ENCODE results near the gene RAD50.

RAD50 gene

DNA sequence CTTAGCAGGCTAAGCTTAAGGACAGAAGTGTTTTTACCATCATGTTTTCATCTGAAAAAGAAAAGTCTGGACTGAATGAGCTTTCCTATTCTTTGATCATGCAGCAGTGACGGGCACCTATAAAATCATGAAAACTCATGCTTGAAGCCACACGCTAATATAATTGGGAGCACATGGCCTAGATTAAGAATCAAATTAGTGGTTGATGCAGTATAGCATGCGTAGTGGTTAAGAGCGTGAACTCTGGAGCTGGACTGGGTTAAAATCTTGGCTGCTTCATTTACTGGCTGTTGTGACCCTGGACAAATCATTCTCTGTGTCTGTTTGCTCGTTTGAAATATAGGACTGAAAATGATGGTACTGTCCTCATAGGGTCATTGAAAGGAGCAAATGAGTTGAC, 51.3 kb downstream of the RAD50 start:
- no peaks in the 10 kb centered on the region for H3K27me3 ChIP-seq (replicated peaks; ENCODE audit: insufficient read depth, low read length)
- no peak overlapping the region for H3K9ac ChIP-seq (ENCODE audit: low read length)
- H3K79me2 ChIP-seq (ENCODE audit: low read length) = no peaks in the 10 kb centered on the region
- H3K27ac ChIP-seq (ENCODE audit: low read length) = no peak overlapping the region
- no peaks in the 10 kb centered on the region for H3K4me1 ChIP-seq (ENCODE audit: low read length)
- H3K4me2 ChIP-seq (ENCODE audit: low read depth, low read length) = no peak overlapping the region
- no peaks in the 10 kb centered on the region for H3F3A ChIP-seq (ENCODE audit: insufficient read depth, low read length)
- TF ChIP-seq EZH2 (optimal IDR thresholded peaks at IDR 0.05; ENCODE audit: low read depth, low read length) (no peak), EZH2phosphoT487 (IDR thresholded peaks at IDR 0.05; ENCODE audit: low read length) (no peak)
- TF ChIP-seq, protein P1, sequence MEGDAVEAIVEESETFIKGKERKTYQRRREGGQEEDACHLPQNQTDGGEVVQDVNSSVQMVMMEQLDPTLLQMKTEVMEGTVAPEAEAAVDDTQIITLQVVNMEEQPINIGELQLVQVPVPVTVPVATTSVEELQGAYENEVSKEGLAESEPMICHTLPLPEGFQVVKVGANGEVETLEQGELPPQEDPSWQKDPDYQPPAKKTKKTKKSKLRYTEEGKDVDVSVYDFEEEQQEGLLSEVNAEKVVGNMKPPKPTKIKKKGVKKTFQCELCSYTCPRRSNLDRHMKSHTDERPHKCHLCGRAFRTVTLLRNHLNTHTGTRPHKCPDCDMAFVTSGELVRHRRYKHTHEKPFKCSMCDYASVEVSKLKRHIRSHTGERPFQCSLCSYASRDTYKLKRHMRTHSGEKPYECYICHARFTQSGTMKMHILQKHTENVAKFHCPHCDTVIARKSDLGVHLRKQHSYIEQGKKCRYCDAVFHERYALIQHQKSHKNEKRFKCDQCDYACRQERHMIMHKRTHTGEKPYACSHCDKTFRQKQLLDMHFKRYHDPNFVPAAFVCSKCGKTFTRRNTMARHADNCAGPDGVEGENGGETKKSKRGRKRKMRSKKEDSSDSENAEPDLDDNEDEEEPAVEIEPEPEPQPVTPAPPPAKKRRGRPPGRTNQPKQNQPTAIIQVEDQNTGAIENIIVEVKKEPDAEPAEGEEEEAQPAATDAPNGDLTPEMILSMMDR (IDR thresholded peaks at IDR 0.05; ENCODE audit: low read length) = no peak
- no peaks in the 10 kb centered on the region for H3K9me2 ChIP-seq (replicated peaks; ENCODE audit: insufficient read depth, low read length)
- H3K36me3 ChIP-seq (replicated peaks; ENCODE audit: insufficient read depth, low read length) = peaks cover 4% of the 10 kb centered on the region; the same call in 1 of the 2 replicates
- H3K9me3 ChIP-seq (replicated peaks; ENCODE audit: insufficient read depth, low read length) = no peaks in the 10 kb centered on the region
- no peak overlapping the region for H2AFZ ChIP-seq (ENCODE audit: low read length)
- DNase-seq = no peak
- no peaks in the 10 kb centered on the region for H4K20me1 ChIP-seq (ENCODE audit: insufficient read depth, low read length)
- H3K4me3 ChIP-seq (ENCODE audit: low read length) = no peak overlapping the region

DNA sequence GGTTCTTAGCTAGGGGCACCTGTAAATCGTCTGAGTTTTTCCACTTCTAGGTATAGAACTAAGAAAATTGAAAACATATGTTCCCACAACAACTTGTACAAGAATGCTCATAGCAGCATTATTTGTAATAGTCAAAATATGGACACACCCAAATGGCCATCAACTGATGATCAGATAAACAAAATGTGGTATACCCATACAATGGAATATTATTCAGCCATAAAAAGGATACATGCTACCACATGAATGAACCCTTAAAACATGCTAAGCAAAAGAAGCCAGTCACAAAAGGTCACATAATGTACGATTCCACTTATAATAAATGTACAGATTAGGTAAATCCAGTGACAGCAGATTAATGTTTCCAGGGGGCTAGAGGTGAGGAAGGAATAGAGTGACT, 55.2 kb downstream of the RAD50 start:
- Histone ChIP-seq H3K4me2 (ENCODE audit: low read depth, low read length) (no peak overlapping the region), H3F3A (ENCODE audit: insufficient read depth, low read length) (no peaks in the 10 kb centered on the region), H3K27ac (ENCODE audit: low read length) (no peak overlapping the region), H4K20me1 (ENCODE audit: insufficient read depth, low read length) (no peaks in the 10 kb centered on the region), H3K79me2 (ENCODE audit: low read length) (no peaks in the 10 kb centered on the region), H3K9me2 (replicated peaks; ENCODE audit: insufficient read depth, low read length) (no peaks in the 10 kb centered on the region), H3K4me1 (ENCODE audit: low read length) (no peaks in the 10 kb centered on the region), H3K9ac (ENCODE audit: low read length) (no peak overlapping the region), H3K4me3 (ENCODE audit: low read length) (no peak overlapping the region), H2AFZ (ENCODE audit: low read length) (no peak overlapping the region), H3K9me3 (replicated peaks; ENCODE audit: insufficient read depth, low read length) (no peaks in the 10 kb centered on the region), H3K27me3 (replicated peaks; ENCODE audit: insufficient read depth, low read length) (no peaks in the 10 kb centered on the region), H3K36me3 (replicated peaks; ENCODE audit: insufficient read depth, low read length) (peaks cover 4% of the 10 kb centered on the region; the same call in 1 of the 2 replicates)
- no peak for DNase-seq
- TF ChIP-seq EZH2 (optimal IDR thresholded peaks at IDR 0.05; ENCODE audit: low read depth, low read length) = no peak
- no peak for TF ChIP-seq EZH2phosphoT487 (IDR thresholded peaks at IDR 0.05; ENCODE audit: low read length)
- TF ChIP-seq, protein P1 (IDR thresholded peaks at IDR 0.05; ENCODE audit: low read length) = no peak

DNA sequence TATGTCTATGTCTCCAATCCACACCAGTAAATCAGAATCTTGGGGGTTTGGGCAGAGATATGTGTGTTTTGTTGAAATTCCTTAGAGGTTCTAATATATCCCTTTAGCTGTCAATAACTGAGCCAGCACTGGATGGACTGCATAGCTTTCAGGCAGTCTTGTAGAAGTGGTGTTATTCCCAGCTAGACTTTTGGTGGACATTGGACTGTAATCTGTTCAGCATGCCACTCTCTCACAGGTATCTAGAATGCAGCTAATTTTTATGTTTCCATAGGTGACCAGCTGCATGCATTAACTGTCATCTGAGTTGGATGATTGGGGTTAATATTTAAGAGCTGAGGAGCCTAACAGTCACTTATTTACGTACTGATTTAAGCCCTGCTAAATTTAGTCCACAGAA, 56.1 kb downstream of the RAD50 start:
- H2AFZ ChIP-seq (ENCODE audit: low read length) = no peak overlapping the region
- H3K27me3 ChIP-seq (replicated peaks; ENCODE audit: insufficient read depth, low read length) = no peaks in the 10 kb centered on the region
- no peaks in the 10 kb centered on the region for H3K4me1 ChIP-seq (ENCODE audit: low read length)
- no peak overlapping the region for H3K27ac ChIP-seq (ENCODE audit: low read length)
- no peaks in the 10 kb centered on the region for H3F3A ChIP-seq (ENCODE audit: insufficient read depth, low read length)
- H3K9ac ChIP-seq (ENCODE audit: low read length) = no peak overlapping the region
- H3K9me3 ChIP-seq (replicated peaks; ENCODE audit: insufficient read depth, low read length) = no peaks in the 10 kb centered on the region
- TF ChIP-seq EZH2phosphoT487 (IDR thresholded peaks at IDR 0.05; ENCODE audit: low read length) (no peak), EZH2 (optimal IDR thresholded peaks at IDR 0.05; ENCODE audit: low read depth, low read length) (no peak)
- TF ChIP-seq, protein P1 (IDR thresholded peaks at IDR 0.05; ENCODE audit: low read length) = no peak
- no peak overlapping the region for H3K4me3 ChIP-seq (ENCODE audit: low read length)
- no peaks in the 10 kb centered on the region for H4K20me1 ChIP-seq (ENCODE audit: insufficient read depth, low read length)
- no peaks in the 10 kb centered on the region for H3K9me2 ChIP-seq (replicated peaks; ENCODE audit: insufficient read depth, low read length)
- H3K4me2 ChIP-seq (ENCODE audit: low read depth, low read length) = no peak overlapping the region
- no peak for DNase-seq
- no peaks in the 10 kb centered on the region for H3K79me2 ChIP-seq (ENCODE audit: low read length)
- peaks cover 4% of the 10 kb centered on the region; the same call in 1 of the 2 replicates for H3K36me3 ChIP-seq (replicated peaks; ENCODE audit: insufficient read depth, low read length)
